ENCODE measurements around the gene NBEAL2.

DNA sequence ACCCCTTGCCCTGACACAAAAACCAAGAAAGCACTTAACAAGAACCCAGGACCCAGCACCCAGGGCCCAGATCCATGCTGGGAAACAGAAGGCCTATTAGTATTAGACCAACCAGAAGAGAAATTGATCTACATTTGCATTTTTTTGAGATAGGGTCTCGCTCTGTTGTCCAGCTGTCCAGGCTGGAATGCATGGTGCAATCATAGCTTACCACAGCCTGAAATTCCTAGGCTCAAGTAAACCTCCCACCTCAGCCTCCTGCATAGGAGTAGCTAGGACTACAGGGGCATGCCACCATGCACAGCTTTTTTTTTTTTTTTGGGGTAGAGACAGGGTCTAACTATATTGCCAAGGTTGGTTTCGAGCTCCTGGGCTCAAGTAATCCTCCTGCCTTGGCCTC is 29.3 kb upstream of the NBEAL2 start:
- TF ChIP-seq, protein P1, sequence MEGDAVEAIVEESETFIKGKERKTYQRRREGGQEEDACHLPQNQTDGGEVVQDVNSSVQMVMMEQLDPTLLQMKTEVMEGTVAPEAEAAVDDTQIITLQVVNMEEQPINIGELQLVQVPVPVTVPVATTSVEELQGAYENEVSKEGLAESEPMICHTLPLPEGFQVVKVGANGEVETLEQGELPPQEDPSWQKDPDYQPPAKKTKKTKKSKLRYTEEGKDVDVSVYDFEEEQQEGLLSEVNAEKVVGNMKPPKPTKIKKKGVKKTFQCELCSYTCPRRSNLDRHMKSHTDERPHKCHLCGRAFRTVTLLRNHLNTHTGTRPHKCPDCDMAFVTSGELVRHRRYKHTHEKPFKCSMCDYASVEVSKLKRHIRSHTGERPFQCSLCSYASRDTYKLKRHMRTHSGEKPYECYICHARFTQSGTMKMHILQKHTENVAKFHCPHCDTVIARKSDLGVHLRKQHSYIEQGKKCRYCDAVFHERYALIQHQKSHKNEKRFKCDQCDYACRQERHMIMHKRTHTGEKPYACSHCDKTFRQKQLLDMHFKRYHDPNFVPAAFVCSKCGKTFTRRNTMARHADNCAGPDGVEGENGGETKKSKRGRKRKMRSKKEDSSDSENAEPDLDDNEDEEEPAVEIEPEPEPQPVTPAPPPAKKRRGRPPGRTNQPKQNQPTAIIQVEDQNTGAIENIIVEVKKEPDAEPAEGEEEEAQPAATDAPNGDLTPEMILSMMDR (IDR thresholded peaks at IDR 0.05; ENCODE audit: insufficient read depth, low read length, poor library complexity, severe bottlenecking): no peak
- no peak for TF ChIP-seq EZH2phosphoT487 (conservative IDR thresholded peaks at IDR 0.05; ENCODE audit: low read length)

Measured in SU-DHL-6 (cell line).